ENCODE data around the gene PPP1R26. TPM values are rescaled to one million over a fixed set of nuclear protein-coding genes. Genes with fewer than 3 reads are reported as not detected.

The PPP1R26 gene
- total and polyA plus RNA-seq, 2 of the 4 experiments (the other 2 are of a cell fraction): 3.8 to 5.6 TPM

GRCh38 chr9:135524130-135524861, 44.7 kb downstream of the PPP1R26 start:
- H2BK20ac ChIP-seq (ENCODE audit: low read depth, low read length): no peak overlapping the region
- in situ Hi-C loops (cut with MboI; ENCODE audit: low sequenced_read_pairs): no loop called here
- DNase-seq: no peak
- no peak overlapping the region for H3K18ac ChIP-seq (ENCODE audit: low read depth, low read length)
- no peak overlapping the region for H2BK5ac ChIP-seq (ENCODE audit: low read depth, low read length, poor library complexity, severe bottlenecking)
- H3K27ac ChIP-seq (ENCODE audit: insufficient read depth, low read length): no peak overlapping the region
- H4K5ac ChIP-seq (ENCODE audit: low read depth, low read length): no peak overlapping the region
- H3K9me3 ChIP-seq (ENCODE audit: control insufficient read depth, insufficient read depth, low read length): no peaks in the 10 kb centered on the region
- no peak overlapping the region for H3K23ac ChIP-seq (ENCODE audit: low read depth, low read length)
- H3K27me3 ChIP-seq (ENCODE audit: control insufficient read depth, insufficient read depth, low read length): no peaks in the 10 kb centered on the region; the same call in none of the 2 replicates
- H3K14ac ChIP-seq (replicated peaks; ENCODE audit: low read depth, low read length): no peak overlapping the region
- ChIA-PET CTCF (no interaction called here), POLR2A (ENCODE audit: unreplicated experiment) (no interaction called here)
- no peak overlapping the region for H2BK15ac ChIP-seq (ENCODE audit: low read depth, low read length)
- H2AK5ac ChIP-seq (ENCODE audit: low read depth, low read length): no peak overlapping the region
- H3K79me1 ChIP-seq (ENCODE audit: low read depth in 1 of 2, low read length in 2 of 2): no peaks in the 10 kb centered on the region
- no peaks in the 10 kb centered on the region for H3K36me3 ChIP-seq (ENCODE audit: control insufficient read depth, insufficient read depth, low read length)
- no peak for TF ChIP-seq FOS (IDR thresholded peaks at IDR 0.05; ENCODE audit: low read depth, low read length)
- no peak for TF ChIP-seq ELK1 (IDR thresholded peaks at IDR 0.05; ENCODE audit: borderline replicate concordance, low read depth, low read length)
- no peak for TF ChIP-seq POLR2A (IDR thresholded peaks at IDR 0.05; ENCODE audit: low read depth, low read length)
- no peak for TF ChIP-seq RFX5 (IDR thresholded peaks at IDR 0.05; ENCODE audit: low read depth, low read length)
- no peak for TF ChIP-seq NFE2L2 (IDR thresholded peaks at IDR 0.05; ENCODE audit: low read depth, low read length)
- TF ChIP-seq RCOR1 (IDR thresholded peaks at IDR 0.05; ENCODE audit: insufficient replicate concordance, low read length): no peak
- H4K20me1 ChIP-seq (ENCODE audit: insufficient read depth, low read length): no peaks in the 10 kb centered on the region
- intact Hi-C loops (cut with micrococcal nuclease): no loop called here
- H3K56ac ChIP-seq (ENCODE audit: extremely low read depth, insufficient read depth, low read length): no peak overlapping the region
- dilution Hi-C loops (cut with HindIII; ENCODE audit: low sequenced_read_pairs, unreplicated experiment): no loop called here
- no peak for ATAC-seq (ENCODE audit: low read depth)
- H4K8ac ChIP-seq (ENCODE audit: low read depth in 2 of 2, low read length in 2 of 2): no peak overlapping the region
- no peak overlapping the region for H3K4me2 ChIP-seq (ENCODE audit: low read depth, low read length)
- 64% methylated on average over 12 of the region's 27 CpGs; no CpG with 5 or more reads in 1 of the 2 experiments for WGBS, 2 experiments (ENCODE audit: extremely low coverage in 2 of 2, insufficient read length in 1 of 2)
- no peak overlapping the region for H3K4me3 ChIP-seq (ENCODE audit: insufficient read depth, low read depth, low read length)
- H3K9me1 ChIP-seq (ENCODE audit: insufficient read depth, low read length): no peaks in the 10 kb centered on the region
- H4K91ac ChIP-seq (ENCODE audit: insufficient read depth, low read depth, low read length): no peak overlapping the region
- H2AK9ac ChIP-seq (replicated peaks; ENCODE audit: low read depth, low read length, poor library complexity): no peak overlapping the region
- no peak overlapping the region for H2BK120ac ChIP-seq (ENCODE audit: low read depth, low read length)
- H3K4ac ChIP-seq (ENCODE audit: low read depth, low read length): no peak overlapping the region
- no peaks in the 10 kb centered on the region for H3K4me1 ChIP-seq (ENCODE audit: control insufficient read depth, insufficient read depth, low read length)
- no TSS peak for BruUV-seq (replicated peaks)
- H3K9ac ChIP-seq (ENCODE audit: low read depth, low read length): no peak overlapping the region
- H2AFZ ChIP-seq (replicated peaks; ENCODE audit: low read length, poor library complexity): no peak overlapping the region
